ENCODE data around the gene HMCN2. TPM values are rescaled to one million over a fixed set of nuclear protein-coding genes. Genes with fewer than 3 reads are reported as not detected.

HMCN2 gene
- total RNA-seq, 6 donors from 2014 or later, result 0.76 to 7.3 (median 1.5) TPM

- TF ChIP-seq CTCF (IDR thresholded peaks at IDR 0.05), result no peak
- no peak for TF ChIP-seq EP300 (IDR thresholded peaks at IDR 0.05)
- TF ChIP-seq POLR2AphosphoS5 (IDR thresholded peaks at IDR 0.05), result no peak
- no peak for TF ChIP-seq POLR2A (IDR thresholded peaks at IDR 0.05)
- no peak overlapping the region for H3K4me3 ChIP-seq
- no peak overlapping the region for H3K27ac ChIP-seq
- no peaks in the 10 kb centered on the region for H3K27me3 ChIP-seq
- no peak for DNase-seq
- no peaks in the 10 kb centered on the region for H3K9me3 ChIP-seq
- WGBS, 2 donors, result 87 to 90% methylated on average over 1 of the region's 1 CpG
- no peaks in the 10 kb centered on the region for H3K4me1 ChIP-seq
- no peak for ATAC-seq (ENCODE audit: low FRiP score in 2 of 2)
- no peaks in the 10 kb centered on the region for H3K36me3 ChIP-seq
Observed at GRCh38 chr9:130356877-130357584, 91.5 kb downstream of the HMCN2 start.

- Histone ChIP-seq H3K27me3 (no peaks in the 10 kb centered on the region), H3K36me3 (no peaks in the 10 kb centered on the region), H3K4me1 (no peaks in the 10 kb centered on the region), H3K9me3 (no peaks in the 10 kb centered on the region), H3K4me3 (no peak overlapping the region), H3K27ac (no peak overlapping the region)
- WGBS, 2 donors, result 76 to 82% methylated on average over 7 of the region's 7 CpGs
- no peak for TF ChIP-seq POLR2AphosphoS5 (IDR thresholded peaks at IDR 0.05)
- no peak for TF ChIP-seq EP300 (IDR thresholded peaks at IDR 0.05)
- no peak for TF ChIP-seq POLR2A (IDR thresholded peaks at IDR 0.05)
- no peak for TF ChIP-seq CTCF (IDR thresholded peaks at IDR 0.05)
- ATAC-seq (ENCODE audit: low FRiP score in 2 of 2) (no peak), DNase-seq (no peak)
Observed at GRCh38 chr9:130358928-130359327, 93.4 kb downstream of the HMCN2 start.

GRCh38 chr9:130359819-130360218, 94.3 kb downstream of the HMCN2 start:
- DNase-seq, result no peak
- H3K4me3 ChIP-seq, result no peak overlapping the region
- no peaks in the 10 kb centered on the region for H3K9me3 ChIP-seq
- WGBS, 2 donors, result 72 to 79% methylated on average over 8 to 9 of the region's 9 CpGs
- H3K36me3 ChIP-seq, result no peaks in the 10 kb centered on the region
- TF ChIP-seq CTCF (IDR thresholded peaks at IDR 0.05), result no peak
- no peak for TF ChIP-seq EP300 (IDR thresholded peaks at IDR 0.05)
- TF ChIP-seq POLR2A (IDR thresholded peaks at IDR 0.05), result no peak
- no peak for TF ChIP-seq POLR2AphosphoS5 (IDR thresholded peaks at IDR 0.05)
- H3K27ac ChIP-seq, result no peak overlapping the region
- no peaks in the 10 kb centered on the region for H3K27me3 ChIP-seq
- H3K4me1 ChIP-seq, result no peaks in the 10 kb centered on the region
- ATAC-seq (ENCODE audit: low FRiP score in 2 of 2), result no peak

GRCh38 chr9:130360672-130361071, 95.1 kb downstream of the HMCN2 start:
- H3K27me3 ChIP-seq, result no peaks in the 10 kb centered on the region
- no peak overlapping the region for H3K27ac ChIP-seq
- H3K36me3 ChIP-seq, result no peaks in the 10 kb centered on the region
- WGBS, 2 donors, result 90 to 98% methylated on average over 1 of the region's 1 CpG
- H3K9me3 ChIP-seq, result no peaks in the 10 kb centered on the region
- H3K4me1 ChIP-seq, result no peaks in the 10 kb centered on the region
- ATAC-seq (ENCODE audit: low FRiP score in 2 of 2) (no peak), DNase-seq (no peak)
- no peak for TF ChIP-seq EP300 (IDR thresholded peaks at IDR 0.05)
- no peak for TF ChIP-seq POLR2AphosphoS5 (IDR thresholded peaks at IDR 0.05)
- no peak for TF ChIP-seq CTCF (IDR thresholded peaks at IDR 0.05)
- no peak for TF ChIP-seq POLR2A (IDR thresholded peaks at IDR 0.05)
- H3K4me3 ChIP-seq, result no peak overlapping the region

GRCh38 chr9:130361873-130362362, 96.4 kb downstream of the HMCN2 start:
- WGBS, 2 donors, result 90 to 96% methylated on average over 6 to 9 of the region's 9 CpGs
- H3K27me3 ChIP-seq, result no peaks in the 10 kb centered on the region
- H3K4me1 ChIP-seq, result no peaks in the 10 kb centered on the region
- no peaks in the 10 kb centered on the region for H3K36me3 ChIP-seq
- DNase-seq (no peak), ATAC-seq (ENCODE audit: low FRiP score in 2 of 2) (no peak)
- no peak overlapping the region for H3K4me3 ChIP-seq
- H3K9me3 ChIP-seq, result no peaks in the 10 kb centered on the region
- no peak overlapping the region for H3K27ac ChIP-seq
- TF ChIP-seq POLR2A (IDR thresholded peaks at IDR 0.05) (no peak), EP300 (IDR thresholded peaks at IDR 0.05) (no peak), CTCF (IDR thresholded peaks at IDR 0.05) (no peak), POLR2AphosphoS5 (IDR thresholded peaks at IDR 0.05) (no peak)

Measured in upper lobe of left lung (tissue), 6 donors.